ENCODE measurements around the gene APCDD1L.

APCDD1L gene

GRCh38 chr20:58467572-58468527 lies 47.3 kb downstream of the APCDD1L start:
- DNase-seq (ENCODE audit: low read depth, low spot score): no peak

DNA sequence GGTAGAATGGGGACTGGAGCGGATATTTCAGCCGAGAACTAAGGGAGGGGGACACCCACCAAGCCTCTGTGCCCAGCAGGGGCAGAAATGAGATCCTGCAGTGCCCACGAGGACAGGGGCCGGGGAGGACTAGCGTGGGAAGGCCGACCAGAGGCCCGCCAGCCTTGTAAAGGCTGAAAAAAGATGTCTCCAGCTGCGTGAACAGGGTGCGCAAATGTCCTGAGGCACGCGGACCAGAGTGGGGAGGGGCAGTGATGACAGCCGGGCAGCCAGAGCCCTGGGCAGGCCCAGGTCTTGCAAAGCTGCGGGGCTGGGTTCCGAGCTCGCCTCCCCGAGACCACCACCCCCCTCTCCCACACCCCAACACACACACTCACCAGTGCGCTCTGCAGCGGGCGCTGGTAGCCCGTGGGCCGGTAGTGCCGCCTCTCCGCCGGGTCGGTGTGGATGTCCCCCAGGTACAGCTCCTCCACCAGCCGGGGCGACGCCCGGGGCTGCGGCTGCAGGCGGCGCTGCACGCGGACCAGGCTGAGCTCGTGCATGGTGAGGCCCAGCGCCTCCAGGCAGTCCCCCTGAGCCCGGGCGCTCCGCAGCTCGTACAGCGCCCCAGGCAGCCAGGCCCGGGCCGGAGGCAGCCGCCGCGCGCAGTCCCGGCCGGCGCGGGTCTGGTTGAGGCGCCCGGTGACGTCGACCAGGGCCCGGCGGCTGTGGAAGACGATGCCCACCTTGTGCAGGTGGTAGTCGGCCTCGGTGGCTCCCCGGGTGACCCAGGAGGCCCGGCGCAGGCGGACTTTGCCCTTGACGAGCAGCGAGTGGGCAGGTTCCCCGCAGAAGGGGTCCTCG lies 48.2 kb downstream of the APCDD1L start:
- no peak for DNase-seq (ENCODE audit: low read depth, low spot score)

- no peak for DNase-seq (ENCODE audit: low read depth, low spot score)
Measured at GRCh38 chr20:58466095-58466708, 49.0 kb downstream of the APCDD1L start.

GRCh38 chr20:58464838-58465237 lies 50.4 kb downstream of the APCDD1L start:
- no peak for DNase-seq (ENCODE audit: low read depth, low spot score)

DNA sequence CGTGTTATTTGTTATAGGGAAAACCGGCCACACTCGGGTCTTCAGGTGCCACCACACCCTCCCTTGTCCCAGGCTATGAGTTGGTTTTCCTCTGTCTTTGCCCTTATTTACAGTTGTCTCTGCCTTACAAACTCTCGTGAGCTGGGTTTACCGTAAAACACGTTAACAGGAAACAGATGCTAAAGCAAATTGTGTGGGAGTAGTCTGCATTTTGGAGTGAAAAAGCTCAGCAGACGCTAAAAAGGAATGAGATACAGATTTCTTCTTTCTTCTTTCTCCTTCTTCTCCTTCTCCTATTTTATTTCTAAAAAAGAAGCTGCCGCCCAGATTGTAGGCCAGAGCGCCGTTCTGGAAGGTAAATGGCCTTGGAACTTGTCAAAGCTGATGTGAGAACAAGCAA lies 51.9 kb downstream of the APCDD1L start:
- DNase-seq (ENCODE audit: low read depth, low spot score): no peak

DNA sequence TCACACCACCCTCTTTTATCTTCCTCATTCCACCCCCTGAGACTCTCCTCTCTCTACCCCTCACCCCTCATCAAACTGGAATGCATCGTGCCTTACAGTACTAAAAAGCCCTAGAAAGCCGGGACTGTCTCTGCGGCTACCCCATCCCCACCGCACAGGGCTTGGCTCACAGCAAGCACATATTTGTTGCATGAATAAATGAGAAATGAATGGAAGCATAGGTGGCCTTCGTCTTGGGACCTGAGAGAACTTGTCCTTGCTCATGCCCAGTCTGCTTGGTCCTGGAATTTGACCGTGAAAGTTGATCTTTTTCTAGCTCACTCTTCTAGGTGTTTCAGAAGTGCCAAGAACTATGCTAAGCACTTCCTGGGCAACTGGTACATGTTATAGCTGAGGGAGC lies 53.3 kb downstream of the APCDD1L start:
- no peak for DNase-seq (ENCODE audit: low read depth, low spot score)

GRCh38 chr20:58461104-58461503 lies 54.1 kb downstream of the APCDD1L start:
- no peak for DNase-seq (ENCODE audit: low read depth, low spot score)

- DNase-seq (ENCODE audit: low read depth, low spot score): no peak
Measured at GRCh38 chr20:58459058-58459750, 56.0 kb downstream of the APCDD1L start.

DNA sequence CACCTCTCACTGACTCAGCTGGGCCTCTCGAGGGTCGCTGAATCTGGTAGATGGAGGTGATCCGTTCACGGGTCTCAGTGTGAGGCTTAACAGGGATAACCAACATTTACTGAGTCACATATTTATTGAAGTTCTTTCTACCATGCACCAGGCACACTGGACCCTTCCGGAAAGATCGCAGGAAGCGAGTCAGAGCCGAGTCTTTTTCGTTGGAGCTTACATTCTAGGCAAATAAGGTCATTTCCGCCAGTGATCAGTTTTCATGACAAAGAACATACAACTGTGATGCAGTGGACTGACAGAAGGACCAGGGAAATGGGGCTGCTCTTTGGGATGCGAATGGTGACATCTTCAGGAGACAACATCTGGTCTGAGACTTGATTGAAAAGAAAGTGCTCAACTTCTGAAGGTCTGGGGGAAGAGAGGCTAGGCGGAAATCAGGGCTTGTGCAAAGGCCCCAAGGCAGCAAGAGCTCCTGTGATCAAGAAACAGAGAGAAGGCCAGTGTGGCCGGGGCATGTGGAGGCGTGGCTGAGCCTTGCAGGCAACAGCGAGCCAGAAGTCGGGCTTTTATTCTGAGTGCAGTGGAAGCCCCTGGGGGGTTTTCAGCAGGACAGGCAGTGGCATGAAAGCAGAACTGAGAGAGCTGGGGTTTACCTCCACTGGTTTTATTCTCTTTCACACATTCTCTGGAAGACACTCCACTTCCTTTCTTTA lies 56.7 kb downstream of the APCDD1L start:
- no peak for DNase-seq (ENCODE audit: low read depth, low spot score)

- DNase-seq (ENCODE audit: low read depth, low spot score): no peak
Measured at GRCh38 chr20:58457083-58457695, 58.0 kb downstream of the APCDD1L start.

DNA sequence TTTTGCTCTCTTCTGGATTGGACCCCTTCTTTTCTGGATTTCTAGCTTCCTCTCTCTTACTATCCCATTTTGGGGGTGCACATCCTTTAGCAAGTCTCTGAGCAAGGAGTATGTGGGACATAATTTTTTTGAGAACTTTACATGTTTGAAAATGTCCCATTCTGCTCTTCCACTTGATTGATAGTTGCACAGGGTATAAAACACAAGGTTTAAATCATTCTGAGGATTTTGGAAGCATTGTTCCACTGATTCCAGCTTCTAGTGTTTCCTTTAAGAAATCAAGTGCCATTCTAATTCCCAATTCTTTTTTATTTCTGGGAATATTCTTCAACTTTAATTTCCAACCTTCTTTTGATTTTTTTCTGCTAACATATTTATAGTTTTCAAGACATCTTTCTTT lies 60.7 kb downstream of the APCDD1L start:
- DNase-seq (ENCODE audit: low read depth, low spot score): no peak

DNA sequence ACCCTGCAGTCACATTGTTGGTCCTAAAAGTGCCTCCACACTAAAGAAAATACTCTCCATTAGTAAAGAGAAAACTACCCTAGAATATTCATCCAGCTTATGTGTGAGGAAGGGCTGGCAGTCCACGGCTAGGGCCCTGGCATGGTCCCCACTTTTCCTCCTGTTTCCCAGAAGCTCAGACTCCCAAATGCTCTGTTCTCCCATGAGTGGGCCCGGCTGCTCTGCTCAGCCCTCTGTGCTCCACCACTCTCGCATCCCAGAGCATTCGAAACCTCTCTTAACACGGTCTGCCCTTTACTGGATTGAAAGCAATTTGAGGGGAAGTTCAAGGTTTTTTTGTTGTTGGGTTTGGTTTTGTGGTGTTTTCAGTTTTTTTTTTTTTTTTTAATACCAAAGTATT lies 61.8 kb downstream of the APCDD1L start:
- DNase-seq (ENCODE audit: low read depth, low spot score): no peak

DNA sequence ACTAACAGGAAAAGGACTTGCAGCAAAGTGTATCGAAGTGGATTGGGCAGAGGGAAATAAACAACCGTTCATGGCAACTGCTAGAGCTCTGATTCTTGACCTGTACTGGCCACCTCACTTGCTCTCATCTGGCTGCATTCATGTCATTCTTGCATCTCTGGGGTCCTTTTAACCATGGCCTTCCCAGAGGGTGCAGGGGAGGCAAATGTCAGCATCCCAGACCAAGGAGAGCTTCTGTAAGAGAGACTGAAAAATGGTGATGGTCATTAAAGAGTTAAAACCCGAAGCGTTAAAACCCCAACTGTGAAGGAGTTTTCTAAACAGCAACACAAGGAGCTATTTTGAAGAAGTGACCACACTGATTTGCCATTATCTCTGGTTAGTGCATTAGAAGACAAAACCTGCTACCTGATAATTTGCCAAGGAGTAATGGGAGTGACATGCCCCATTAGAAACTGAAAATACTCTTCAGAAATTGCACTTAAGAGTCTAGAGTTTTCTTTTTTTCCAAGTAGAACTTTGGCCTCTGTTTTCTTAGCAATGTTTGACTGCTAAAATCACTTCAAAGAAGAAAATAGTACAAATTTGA lies 62.4 kb downstream of the APCDD1L start:
- DNase-seq (ENCODE audit: low read depth, low spot score): no peak

DNA sequence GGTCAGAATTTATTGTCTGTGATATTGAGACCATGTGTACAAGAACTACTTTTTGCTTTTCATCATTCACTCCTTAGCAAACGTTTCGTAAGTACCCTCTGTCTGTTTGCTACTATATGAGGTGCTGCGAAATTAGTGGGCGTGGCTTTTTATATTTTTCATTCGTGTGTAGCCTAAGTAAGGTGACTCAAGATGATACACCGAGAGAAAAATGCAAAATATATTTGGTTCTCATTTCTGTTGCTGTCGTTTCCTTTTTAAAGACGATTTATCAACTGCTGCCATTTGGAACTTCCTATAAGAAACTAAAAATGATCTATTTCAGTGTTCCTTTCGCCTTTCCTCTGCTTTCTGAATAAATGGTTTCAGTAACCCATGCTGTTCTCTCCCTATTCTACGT lies 64.9 kb downstream of the APCDD1L start:
- no peak for DNase-seq (ENCODE audit: low read depth, low spot score)

DNA sequence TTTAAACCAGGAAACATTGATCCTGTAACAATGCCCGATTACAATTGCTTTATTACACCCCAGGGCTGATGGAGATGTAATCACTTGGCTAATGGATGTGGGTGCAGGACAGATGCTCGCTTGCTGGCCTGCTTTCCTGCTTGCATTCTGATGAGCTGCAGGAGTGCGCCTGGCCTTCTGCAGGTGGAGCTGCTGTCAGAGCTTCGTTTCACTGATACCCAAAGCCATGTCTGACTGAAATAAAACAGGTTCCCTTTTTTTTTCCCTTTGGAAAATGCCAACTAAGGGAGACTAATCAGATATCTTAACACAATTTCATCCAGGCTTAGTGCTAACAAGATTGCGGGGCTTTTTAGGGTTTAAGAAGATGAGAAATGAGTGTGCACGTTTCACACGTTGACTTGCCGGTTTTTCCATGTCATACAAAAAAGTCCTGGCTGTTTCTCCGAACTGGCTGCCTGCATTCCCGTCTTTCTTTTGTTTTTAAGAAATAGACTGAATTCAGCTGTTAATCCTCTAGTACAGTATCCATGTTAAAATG lies 65.4 kb downstream of the APCDD1L start:
- no peak for DNase-seq (ENCODE audit: low read depth, low spot score)

- no peak for DNase-seq (ENCODE audit: low read depth, low spot score)
Measured at GRCh38 chr20:58448958-58449357, 66.2 kb downstream of the APCDD1L start.

DNA sequence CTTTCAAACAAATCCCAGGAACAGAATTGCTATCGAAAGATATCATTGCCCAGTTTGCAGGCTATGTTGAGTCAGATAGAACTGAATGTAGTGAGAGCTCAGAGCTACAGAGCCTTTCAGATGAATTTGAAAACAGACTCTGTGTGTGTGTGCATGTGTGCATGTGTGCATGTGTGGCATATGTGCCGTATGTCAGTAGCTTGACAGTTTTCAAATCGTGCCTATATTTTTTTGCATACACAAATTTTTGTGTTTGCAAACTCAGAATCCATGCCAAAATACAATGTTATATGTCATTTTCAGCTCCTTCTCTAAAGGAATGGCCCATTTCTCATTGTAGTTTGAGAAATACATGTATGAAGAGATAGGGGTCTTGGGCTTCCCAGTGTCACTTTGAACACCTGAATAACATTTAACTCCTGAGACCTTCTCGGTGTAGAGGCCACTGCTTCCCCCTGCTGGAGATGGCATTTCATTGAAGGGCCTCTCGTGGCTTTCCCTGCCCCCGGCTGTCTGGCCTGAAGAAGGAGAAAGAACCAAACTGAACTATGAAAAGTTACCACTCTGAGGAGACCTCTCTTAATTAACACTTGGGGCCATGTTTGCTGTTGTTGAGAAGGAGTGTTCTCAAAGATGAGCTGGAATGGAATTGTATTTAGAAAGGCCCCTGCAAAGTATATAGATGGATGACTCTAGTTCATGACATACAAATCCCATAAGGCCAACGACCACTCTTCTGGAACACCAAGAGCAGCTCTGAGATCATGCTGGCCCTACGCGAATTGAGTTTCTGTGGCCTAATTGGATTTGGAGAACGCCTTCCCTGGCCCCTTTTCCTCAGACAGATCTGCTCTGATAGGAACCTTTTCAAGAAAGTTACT lies 67.4 kb downstream of the APCDD1L start:
- peak; percentile 15 for DNase-seq (ENCODE audit: low read depth, low spot score)

DNA sequence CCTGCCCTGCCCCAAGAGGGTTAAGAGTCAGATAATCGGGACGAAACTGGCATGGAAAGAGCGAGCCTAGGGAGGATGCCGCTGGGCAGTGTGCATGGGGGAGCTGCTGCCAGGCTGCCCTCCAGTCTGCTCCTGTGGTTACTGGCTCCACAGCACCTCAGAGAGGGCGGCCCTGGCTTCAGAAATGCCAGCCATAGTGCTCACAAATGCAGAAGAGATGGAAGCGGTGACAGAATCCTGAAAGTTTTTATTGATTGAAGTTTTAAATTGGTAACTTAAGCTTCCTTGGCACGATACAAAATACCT lies 68.3 kb downstream of the APCDD1L start:
- no peak for DNase-seq (ENCODE audit: low read depth, low spot score)
